NCI-H2081 treated with DMSO at 0.1 percent for 48 hours (cell line): ENCODE data around the gene BNC2.

ENCODE experiments used
- DNase-seq: peaks from one replicate; lab custom pipeline; 2025; lab: John Stamatoyannopoulos, UW

BNC2 gene

DNA sequence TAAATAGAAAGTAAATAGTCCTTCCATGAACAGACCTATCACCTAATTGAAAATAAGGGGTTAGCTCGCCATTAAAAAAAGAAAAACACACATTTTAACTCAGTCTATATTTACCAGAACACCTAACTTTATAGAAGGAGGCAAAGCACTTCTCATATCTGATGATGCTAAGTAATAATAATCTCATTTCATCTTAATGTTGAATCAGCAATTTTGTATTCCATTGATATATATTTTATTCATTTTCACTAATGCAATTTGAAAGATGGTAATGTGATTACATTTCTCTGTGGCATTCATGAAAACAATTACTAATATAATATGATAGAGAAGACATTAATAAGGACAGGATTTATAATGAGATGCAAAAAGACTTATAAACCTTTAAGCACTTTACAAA lies 276.7 kb downstream of the BNC2 start:
- no peak for DNase-seq

DNA sequence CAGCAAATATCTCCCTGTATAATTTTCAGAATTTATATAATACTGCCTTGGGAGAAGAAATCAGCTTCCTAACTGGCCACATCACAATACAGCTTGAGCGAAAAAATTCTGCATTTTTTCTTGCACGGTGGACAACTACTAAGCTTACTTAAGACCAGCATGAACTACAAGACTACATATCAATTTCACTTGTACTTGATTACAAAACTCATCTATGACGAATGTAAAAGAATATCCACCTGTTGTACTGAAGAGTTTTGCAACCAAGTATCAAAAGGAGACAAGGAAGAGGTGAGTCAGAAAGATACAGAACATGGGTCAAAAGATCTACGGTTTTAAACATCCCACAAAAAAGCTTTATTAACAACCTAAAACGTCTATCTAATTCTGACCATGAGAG lies 279.4 kb downstream of the BNC2 start:
- no peak for DNase-seq

DNA sequence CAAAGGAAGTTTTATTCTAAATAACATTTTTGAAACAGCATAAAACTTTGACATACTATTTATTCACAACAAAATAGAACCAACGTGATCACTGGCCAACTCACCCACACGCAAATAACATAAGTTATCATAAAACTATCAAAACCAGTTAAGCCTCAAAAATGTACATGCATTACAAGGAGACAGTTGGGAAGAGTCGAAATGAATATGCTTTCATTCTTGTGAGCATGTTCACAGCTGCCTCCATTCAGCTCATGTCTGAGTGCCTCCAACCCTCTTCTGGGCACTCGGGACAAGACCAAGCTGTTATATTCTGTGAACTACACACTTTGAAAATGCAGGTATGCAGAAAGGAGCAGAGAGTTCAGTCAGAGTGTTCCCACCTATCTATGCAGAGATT lies 284.9 kb downstream of the BNC2 start:
- no peak for DNase-seq

DNA sequence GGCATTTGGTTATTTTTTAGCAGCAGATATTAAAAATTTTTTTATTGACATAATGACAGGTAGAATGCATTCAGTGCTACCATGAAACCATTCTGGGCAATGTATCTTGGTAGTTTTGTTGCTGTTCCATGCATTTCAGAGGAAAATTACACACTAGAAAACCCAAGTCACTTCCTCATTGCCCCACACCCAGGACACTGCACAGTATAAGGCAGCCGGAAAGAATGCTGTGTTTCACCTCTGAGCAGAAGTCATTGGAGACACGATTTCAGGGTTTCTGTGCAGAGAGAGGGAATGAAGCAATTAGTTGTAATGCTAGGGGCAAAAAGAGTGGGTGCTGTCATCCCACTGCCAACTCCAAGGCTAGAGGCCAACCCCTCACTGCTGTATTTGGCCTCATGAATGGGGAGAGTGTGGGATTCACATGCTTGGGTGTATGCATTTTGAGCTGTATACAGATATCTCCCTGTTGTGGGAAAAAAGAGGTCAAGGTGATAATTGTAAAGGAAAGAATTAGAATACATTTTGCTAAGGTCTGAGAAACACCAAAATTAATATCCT lies 290.5 kb downstream of the BNC2 start:
- no peak for DNase-seq

DNA sequence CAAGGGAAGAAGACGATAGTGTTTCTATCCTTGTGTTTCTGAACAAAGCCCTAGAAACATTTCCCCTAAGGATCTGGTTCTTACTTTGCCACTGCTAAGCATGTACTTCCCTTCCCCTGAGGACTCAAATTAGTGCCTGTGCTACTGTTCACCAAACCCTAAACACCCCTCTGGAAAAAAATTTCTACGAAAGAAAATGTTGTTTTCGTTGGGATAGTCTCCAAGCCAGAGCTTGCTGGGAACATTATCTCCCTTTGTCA lies 294.6 kb downstream of the BNC2 start:
- no peak for DNase-seq

DNA sequence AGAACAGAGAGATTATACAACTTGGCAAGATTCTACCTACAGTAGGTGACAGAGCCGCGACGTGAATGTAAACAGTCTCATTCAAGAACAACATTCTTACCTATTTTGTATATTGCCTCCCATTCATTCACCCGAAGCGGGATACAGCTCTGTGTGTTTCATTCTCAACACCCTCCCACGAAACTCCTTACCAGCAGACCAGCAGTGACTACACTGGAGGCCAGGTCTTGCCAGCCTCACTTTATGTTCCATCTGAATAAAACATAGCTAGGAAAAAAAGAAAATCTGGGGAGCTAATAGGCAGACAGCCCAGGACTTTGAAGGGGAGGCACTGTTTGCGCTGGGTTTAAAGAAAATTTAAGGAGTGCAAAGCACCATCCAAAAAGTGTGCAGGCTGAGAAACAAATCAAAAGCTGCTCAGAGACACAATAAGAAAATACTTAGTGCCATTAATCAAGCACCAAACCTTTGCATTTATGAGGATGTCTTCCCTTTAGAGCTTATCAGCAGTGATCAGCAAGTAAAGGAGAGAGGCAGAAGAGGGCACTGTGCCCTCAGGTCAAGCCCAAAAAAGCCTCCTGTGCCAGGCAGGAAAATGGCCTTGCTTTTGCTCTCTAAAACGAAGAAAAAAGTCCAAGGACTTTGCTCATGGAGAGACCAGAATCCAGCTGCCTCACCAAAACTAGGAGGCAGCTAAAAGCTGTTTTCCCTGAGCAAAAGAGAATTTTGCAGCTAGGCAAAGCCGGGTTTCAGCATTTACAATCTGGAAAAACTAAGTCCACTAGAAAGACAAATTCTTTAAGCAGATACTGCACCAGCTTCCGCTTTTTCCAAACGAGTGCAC lies 295.1 kb downstream of the BNC2 start:
- DNase-seq, result no peak

DNA sequence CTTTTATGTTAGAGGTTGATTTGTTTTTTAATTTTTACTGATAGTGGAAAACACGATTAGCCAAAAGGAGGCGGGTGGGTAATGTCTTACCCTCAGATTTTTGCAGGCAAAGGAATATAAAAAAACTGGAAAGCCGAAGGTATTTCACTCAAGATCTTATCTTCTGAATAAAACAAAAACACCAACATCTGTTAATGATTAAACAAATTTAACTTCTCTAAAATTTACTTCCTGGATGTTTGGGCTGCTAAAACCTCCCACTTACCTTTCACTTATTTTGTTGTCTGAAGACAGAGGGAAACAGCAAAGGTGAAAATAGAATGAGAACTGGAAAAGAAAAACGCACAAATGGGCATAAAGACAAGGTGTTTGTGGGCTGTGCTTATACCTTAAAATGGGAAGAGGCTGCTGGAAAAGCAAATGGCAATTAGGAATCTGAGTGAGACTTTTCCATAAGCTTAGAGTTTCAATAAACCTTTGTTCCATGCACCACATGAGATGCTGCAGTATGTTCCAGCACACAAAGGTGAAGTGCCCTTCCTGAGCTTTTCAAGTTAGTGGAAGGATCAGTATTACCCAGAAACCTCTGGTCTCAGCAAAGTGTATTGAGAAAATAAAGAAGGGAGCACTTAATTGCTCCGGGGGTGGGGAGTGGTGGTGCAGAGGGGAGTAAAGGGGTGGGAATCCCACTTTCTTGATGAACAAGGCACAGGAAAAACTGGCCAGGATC lies 298.3 kb downstream of the BNC2 start:
- no peak for DNase-seq

DNA sequence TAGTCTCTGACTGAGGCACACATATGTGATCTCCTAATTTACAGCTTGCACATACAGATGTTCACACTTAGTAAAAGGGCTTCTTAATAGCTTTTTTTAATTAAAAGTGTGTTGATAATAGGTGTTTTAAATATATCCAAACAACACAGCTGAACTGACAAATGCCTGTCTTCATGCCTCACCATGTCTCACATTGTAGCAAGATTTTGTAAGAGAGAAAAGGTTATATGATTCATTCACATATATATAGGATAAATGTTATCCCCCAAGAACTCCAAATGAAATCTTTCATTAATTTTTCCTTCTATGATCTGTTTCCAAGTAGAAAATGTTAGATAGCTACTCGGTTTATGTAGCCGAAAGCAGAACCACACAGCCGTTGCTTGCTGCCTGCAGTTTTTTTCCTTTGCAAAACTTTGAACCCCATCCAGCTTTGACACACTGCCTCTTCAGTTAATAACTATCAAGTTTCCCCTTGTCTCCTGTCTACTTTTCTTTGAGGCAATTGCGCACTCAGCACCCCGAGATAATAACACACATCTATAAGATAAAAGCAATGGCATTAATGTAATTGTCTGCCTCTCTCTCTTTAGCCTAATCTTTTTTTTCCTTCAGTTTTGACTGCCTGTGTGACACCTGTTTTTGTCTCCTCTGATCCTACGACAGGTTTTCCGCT lies 299.2 kb downstream of the BNC2 start:
- DNase-seq, result no peak

DNA sequence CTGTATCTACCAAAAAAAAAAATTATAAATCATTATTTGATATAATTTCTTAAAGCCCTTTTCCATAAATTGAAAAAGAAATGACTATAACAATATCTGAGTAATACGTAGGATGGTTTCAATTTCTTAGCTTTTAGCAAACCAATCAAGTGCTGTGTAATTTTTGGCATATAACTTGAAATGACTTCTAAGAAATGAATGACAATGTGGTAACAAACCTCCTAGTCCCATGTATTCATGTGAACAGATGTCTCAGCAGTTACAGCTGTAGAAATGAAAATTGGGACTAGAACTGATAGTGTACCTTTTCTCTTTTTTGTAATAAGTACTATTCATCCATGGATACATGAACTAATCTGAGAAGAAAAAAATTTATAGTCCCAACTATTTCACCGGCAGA lies 307.0 kb downstream of the BNC2 start:
- DNase-seq, result no peak

DNA sequence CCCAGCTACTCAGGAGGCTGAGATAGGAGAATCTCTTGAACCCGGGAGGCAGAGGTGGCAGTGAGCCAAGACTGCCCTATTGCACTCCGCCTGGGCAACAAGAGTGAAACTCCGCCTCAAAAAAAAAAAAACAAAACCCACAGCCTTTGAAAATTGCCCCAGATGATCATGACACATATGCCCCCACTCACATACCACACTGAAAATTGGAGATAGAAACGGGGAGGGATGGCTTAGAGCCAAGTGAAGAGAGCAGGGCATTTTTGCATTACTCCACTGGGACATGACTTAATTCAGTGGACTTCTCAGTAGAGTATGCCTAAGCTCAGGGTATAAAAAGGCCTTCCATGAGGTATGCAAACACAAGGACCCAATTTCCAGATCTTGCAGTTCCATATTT lies 309.3 kb downstream of the BNC2 start:
- DNase-seq, result no peak

DNA sequence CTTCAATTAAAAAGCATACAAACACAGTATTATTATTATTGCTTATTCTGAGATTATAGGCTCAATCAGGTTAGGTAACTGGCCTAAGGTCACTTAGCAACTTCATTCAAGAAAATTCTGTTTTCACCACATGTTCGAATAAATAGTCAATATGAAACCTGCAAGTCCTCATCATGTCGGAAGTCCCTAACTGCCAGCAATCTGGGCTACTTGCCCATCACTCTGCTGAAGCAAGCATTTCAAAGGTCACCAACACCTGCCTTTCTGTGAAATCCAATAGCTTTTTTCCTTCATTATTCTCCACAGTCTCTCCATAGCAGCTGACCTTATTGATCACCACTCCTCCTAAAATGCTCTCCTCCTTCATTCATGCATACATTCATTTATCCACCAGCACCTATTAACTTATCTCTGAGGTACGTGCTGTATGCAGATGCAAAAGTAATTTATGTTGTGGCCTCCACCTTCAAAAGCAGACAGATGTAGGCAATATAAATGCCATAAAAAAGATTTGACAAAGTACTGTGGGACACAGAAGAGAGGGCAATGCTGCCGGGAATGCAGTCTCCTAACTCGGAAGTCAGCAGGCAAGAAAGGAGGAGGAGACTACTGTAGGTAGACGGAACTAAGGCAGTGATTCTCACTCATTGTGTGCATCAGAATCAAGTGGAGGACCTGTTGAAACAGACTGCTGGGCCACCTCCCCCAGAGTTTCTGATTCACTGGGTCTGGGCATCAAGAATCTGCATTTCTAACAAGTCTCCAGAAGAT lies 310.9 kb downstream of the BNC2 start:
- no peak for DNase-seq

DNA sequence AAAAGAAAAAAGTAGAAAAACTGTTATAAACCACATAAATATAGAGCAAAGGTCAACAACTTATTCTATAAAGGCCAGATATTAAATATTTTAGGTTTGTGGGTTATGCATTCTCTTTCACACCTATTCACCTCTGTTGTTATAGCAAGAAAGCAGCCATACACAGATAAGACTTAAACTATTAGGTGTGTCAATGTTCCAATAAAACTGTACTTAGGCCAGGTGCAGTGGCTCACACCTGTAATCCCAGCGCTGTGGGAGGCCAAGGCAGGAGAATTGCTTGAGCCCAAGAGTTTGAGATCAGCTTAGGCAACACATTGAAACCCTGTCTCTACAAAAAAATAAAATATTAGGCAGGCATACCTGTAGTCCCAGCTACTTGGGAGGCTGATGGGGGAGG lies 314.7 kb downstream of the BNC2 start:
- DNase-seq, result no peak

DNA sequence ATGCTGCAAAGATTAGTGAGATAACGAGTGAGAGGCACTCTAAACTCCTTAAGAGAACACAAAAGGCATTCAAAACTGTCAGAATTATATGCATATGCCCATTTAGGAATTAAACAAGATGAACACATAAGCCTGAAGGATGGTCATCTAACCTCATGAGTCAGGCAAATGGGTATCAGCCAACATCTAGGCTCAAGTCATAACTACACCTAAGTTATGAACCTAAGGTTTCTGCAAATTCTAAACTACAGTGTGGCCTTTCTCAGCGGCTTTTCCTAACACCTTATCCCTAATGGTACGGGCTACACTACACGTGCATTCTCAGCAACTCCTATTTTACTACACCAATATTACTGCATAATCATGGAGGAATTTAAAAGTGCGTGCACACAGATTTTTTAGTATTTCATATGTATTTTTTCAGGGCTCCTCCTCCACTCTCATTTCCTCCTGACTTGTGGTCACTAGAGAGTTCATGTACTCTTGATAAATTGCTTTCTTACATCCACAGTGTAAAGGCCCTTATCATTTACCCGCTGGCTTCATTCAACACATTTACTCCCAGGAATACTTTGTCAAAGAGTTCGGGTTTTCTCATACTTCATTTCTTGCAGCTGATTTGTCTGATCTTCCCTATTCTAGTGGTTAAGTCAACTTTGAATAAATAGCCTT lies 316.5 kb downstream of the BNC2 start:
- no peak for DNase-seq

DNA sequence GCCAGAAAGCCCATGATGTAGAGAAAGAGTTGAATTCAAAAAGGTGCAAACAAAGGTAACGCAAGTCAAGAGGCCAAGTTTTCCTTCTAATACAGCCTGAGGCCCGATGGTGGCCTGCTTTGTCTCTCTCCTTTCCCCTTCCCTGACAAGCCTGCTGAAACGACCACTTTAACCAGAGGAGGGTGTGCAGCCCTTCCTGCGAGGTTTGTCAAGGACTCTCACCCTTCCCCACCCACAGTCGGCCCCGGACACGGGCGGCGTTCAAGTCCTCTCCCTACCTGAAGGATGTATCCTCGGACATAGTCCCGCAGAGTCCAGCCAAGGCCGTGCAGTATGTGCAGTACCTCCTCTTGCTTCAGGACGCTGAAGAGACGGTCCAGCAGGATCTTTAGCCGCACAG lies 318.2 kb downstream of the BNC2 start:
- DNase-seq, result no peak

DNA sequence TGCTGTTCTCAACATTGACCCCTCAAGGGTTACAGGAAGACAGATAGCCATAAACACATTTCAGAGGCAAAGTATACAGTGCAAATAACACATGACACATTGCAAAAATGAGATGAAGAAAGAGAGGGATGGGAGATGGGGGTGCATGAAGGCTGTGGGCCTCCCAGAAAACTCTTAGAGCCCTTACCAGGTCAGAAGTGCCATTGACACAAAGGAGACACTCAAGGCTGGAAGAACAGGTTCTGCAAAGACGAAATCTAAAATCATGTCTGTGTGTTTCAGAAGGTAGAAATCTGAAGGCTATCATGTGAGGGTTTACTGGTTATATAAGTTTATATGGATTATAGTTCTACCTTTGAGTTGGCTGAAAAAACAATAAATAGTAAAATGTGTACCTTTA lies 318.8 kb downstream of the BNC2 start:
- DNase-seq, result no peak

DNA sequence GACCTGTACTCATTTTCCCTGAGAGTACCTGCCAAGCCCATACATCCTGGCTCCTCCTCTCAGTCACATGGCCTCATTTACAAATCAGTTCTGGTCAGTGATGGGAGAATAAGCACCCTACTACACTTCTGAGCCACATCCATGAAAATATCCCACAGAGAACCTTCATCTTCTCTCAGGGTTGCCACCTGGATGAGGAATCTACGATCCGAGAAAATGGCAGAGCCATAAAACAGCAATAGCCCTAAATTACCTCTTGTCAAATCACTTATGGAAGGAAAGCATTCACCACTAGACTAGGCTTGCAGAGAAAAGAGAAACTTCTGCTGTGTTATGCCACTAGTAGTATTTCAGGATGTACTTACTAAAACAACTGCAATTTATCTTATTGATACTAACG lies 324.8 kb downstream of the BNC2 start:
- DNase-seq, result peak; percentile 30

DNA sequence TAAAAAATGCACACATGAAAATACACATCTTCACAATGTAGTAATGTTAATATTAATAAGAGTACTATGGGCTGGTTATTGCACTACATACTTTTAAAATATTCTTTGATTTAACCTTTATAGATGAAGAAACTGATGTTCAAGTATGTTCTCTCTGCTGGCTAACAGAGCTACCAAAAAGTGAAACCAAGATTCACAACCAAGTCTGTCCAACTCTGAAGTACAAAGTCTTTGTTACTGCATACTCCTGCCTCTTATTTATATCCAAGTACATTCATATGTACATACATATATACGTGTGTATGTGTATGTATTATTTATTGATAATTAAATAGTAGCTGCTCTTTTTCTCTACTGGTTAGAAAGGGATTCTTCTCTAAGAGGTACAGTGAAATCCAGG lies 325.6 kb downstream of the BNC2 start:
- no peak for DNase-seq

DNA sequence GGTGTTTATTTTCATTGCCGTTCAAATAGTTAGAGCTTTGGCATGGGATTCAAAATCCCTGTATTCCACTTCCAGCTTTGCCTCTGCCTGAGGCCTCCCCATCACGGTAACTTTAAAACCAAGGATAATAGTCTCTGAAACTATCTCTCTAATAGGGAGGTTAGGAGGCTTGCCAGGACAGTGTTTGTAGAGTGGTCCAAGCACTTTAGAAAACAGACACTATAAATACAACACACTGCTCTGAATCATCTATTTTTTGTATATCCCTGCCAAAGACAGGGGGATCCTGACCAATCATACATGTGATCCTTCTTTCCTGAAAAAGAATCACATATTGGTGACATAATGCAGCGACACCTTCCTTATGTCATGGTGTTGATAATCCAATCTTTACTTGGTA lies 326.8 kb downstream of the BNC2 start:
- DNase-seq, result no peak

DNA sequence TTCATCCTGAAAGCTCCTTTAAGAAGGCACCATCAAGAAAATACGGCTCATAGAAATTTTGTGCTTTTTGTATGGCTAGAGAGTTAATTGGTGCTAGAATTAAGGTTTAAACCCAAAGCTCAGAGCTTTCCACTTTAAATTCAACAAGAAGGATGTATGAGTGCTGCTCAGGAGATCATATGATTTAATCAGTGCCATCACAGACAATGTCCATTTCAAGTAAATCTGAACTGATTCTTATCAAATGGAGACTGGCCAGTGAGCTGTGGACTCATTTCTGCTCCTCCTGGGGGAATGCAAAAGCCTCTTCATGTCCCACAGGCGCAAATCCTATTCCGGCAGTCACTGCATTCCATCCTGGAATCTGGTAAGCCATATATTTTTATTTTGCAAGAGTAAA lies 327.2 kb downstream of the BNC2 start:
- no peak for DNase-seq

DNA sequence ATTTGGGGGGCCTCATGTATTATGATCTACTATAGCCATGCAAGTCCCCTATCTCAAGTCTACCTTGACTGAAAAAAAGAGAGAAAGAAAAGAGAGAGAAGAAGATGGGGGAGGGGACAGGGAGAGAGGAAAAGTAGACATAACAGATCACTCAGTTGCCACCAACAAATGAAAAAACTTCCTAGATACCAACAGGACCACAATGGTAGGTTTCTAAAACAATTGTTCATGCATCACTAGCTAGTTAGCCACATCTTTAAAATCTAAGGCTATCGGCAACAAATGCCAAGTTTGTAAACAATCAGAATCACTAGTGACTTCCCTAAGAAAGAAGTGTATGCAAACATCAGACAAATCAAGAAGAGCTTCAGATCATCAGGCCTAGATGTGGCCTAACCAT lies 328.2 kb downstream of the BNC2 start:
- DNase-seq, result no peak

DNA sequence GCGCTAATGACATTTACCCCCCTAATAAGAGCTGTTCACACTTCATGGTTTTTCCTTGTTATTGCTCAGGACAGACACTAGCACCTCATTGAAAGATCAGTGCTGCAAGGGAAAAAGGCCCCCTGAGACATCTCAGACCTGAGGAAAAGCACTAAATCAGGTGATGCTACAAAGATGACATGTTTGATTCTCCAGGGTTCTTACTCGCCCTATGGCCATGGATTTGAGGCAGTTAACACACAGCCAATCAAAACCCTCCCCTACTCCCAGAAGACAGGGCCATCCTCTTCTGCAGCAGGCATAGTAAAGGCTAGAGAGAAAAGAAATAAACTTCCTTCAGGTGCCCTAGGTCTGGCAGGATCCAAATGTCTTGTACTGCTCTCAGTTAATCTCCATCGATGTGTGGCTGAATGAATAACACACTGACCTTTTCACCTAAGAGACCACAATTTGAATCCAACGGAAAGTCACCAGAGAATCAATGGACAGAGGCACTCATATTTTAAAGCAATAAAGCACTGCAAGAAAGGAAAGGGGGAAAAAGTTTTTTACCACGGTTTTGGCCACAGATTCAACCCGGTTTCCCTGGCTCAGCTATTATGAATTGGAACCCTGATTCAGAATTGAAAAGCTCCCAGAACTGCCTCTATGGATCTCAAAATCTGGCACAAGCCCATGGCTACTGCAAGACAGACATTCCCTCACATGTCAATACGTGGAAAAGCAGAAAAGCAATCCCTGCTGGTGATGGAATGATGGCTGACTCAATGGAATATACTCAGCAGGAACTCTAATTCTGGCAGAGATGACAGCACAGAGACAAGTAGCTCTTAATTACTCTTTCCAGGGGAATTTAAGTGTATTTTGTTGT lies 329.5 kb downstream of the BNC2 start:
- DNase-seq, result no peak
